ENCODE results near the gene ARHGAP27.

- no peak for TF ChIP-seq POLR2AphosphoS5 (IDR thresholded peaks at IDR 0.05; ENCODE audit: borderline replicate concordance, low read depth, low read length)
- TF ChIP-seq EZH2 (IDR thresholded peaks at IDR 0.05): no peak
- no peak for TF ChIP-seq FOXP2 (optimal IDR thresholded peaks at IDR 0.05; ENCODE audit: control extremely low read depth, extremely low read length, insufficient read depth)
Observed at GRCh38 chr17:45361451-45361850, 71.2 kb downstream of the ARHGAP27 start.

Measured in SK-N-MC (cell line).